ENCODE data around the gene PTPRS. TPM values are rescaled to one million over a fixed set of nuclear protein-coding genes. Genes with fewer than 3 reads are reported as not detected.
"Not testable (repeated sequence)": the region's sequence is repeated elsewhere in the genome, so short reads cannot be mapped to it uniquely, and the experiment has no call there.

The PTPRS gene
- total RNA-seq: 7.4 and 10.3 TPM in 2 replicates

DNA sequence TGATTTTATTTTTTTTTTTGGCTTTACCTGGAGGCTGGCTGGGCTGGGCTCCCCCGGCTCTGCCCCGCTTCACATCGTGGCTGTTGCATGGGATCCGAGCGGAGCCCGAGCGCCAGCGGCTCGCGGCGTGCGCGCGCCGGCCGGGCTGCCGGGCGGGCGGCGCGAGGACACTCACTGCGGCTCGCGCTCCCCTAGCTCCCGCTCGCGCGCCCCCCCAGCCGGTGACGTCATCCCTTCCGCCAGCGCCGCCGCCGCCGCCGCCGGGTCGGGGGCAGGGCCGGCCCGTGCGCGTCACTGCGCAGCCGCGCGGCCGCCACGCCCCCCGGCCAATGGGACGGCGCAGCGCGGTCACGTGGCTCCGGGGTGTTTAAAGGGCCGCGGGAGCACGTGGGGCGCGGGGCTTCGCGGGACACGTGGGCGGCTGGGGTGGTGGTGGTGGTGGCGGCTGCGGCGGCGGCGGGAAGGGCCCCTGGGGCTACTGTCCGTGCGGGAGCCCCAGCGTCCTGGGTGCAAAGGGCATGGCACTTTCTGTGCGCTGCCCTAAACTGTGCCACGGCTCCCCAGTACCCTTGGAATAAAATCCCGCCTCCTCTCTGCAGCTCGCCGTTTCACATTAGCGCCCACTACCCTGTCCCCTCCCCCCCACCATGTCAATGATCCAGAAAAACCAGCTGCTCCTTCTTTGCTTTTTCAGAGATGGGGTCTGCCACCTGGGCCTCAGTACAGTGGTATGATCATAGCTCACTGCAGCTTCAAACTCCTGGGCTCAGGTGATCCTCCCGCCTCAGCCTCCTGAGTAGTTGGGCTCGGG is at the start of gene PTPRS:
TSS of gene PTPRS (minus strand) at position 176 of the 811 bp plus-strand sequence. CDS start 54,672 bp downstream, outside the sequence.
- Histone ChIP-seq H3K36me3 (ENCODE audit: control insufficient read depth, insufficient read depth, low read length) (no peaks in the 10 kb centered on the region), H3K27me3 (ENCODE audit: control insufficient read depth, insufficient read depth, low read length) (peaks cover 21% of the 10 kb centered on the region), H3K4me3 (ENCODE audit: low read depth, low read length) (peak within 1 kb of the TSS; percentile 36)
- no peak for TF ChIP-seq CTCF (IDR thresholded peaks at IDR 0.05; ENCODE audit: insufficient read depth, low read length, severe bottlenecking)
- DNase-seq (ENCODE audit: low read depth): peak; percentile 18
- no peak for FAIRE-seq

GRCh38 chr19:5389353-5389752 is 48.7 kb upstream of the PTPRS start:
- TF ChIP-seq CTCF (IDR thresholded peaks at IDR 0.05; ENCODE audit: insufficient read depth, low read length, severe bottlenecking): no peak
- Histone ChIP-seq H3K4me3 (ENCODE audit: low read depth, low read length) (no peak overlapping the region), H3K27me3 (ENCODE audit: control insufficient read depth, insufficient read depth, low read length) (peaks cover 10% of the 10 kb centered on the region), H3K36me3 (ENCODE audit: control insufficient read depth, insufficient read depth, low read length) (no peaks in the 10 kb centered on the region)
- DNase-seq (ENCODE audit: low read depth): no peak
- no peak for FAIRE-seq

- no peak for TF ChIP-seq CTCF (IDR thresholded peaks at IDR 0.05; ENCODE audit: insufficient read depth, low read length, severe bottlenecking)
- H3K36me3 ChIP-seq (ENCODE audit: control insufficient read depth, insufficient read depth, low read length): no peaks in the 10 kb centered on the region
- H3K4me3 ChIP-seq (ENCODE audit: low read depth, low read length): no peak overlapping the region
- DNase-seq (ENCODE audit: low read depth) (no peak), FAIRE-seq (no peak)
- H3K27me3 ChIP-seq (ENCODE audit: control insufficient read depth, insufficient read depth, low read length): peaks cover 1% of the 10 kb centered on the region
Observed at GRCh38 chr19:5387472-5387871, 46.9 kb upstream of the PTPRS start.

- Histone ChIP-seq H3K27me3 (ENCODE audit: control insufficient read depth, insufficient read depth, low read length) (no peaks in the 10 kb centered on the region), H3K36me3 (ENCODE audit: control insufficient read depth, insufficient read depth, low read length) (no peaks in the 10 kb centered on the region), H3K4me3 (ENCODE audit: low read depth, low read length) (no peak overlapping the region)
- TF ChIP-seq CTCF (IDR thresholded peaks at IDR 0.05; ENCODE audit: insufficient read depth, low read length, severe bottlenecking): no peak
- FAIRE-seq (no peak), DNase-seq (ENCODE audit: low read depth) (no peak)
Observed at GRCh38 chr19:5386841-5387240, 46.2 kb upstream of the PTPRS start.

- not testable (repeated sequence) for FAIRE-seq; DNase-seq (ENCODE audit: low read depth); H3K4me3 ChIP-seq (ENCODE audit: low read depth, low read length); H3K27me3 ChIP-seq (ENCODE audit: control insufficient read depth, insufficient read depth, low read length); H3K36me3 ChIP-seq (ENCODE audit: control insufficient read depth, insufficient read depth, low read length)
Observed at GRCh38 chr19:5381197-5381596, 40.6 kb upstream of the PTPRS start.

DNA sequence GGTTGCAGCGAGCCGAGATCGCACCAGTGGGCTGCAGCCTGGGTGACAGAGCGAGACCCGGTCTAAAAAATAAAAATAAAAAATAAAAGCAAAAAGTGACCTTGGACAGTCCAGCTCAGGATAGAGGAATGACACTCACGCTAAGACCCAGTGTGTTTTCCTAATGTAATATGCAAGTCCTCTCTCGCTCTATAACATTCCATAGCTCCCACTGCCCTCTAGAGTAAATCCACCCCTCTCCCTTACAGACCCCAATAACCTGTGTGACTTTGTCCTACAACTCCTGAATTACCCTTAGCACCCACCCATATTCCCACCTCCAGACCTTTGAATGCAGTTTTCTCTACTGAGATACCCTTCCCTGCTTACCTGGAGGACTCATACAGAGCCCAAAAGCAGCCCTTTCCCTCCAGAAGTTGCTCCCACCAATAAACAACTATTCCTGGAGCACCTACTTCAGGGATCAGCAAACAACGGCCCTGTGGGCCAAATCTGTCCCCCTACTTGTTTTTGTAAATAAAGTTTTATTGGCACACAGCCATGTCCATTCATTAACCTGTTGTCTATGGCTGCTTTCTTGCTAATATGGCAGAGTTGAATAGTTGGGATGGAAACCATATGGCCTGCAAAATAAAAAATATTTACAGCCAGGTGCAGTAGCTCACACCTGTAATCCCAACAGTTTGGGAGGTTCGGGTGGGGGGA is 39.8 kb upstream of the PTPRS start:
- Histone ChIP-seq H3K4me3 (ENCODE audit: low read depth, low read length) (no peak overlapping the region), H3K27me3 (ENCODE audit: control insufficient read depth, insufficient read depth, low read length) (no peaks in the 10 kb centered on the region), H3K36me3 (ENCODE audit: control insufficient read depth, insufficient read depth, low read length) (no peaks in the 10 kb centered on the region)
- DNase-seq (ENCODE audit: low read depth) (no peak), FAIRE-seq (no peak)
- no peak for TF ChIP-seq CTCF (IDR thresholded peaks at IDR 0.05; ENCODE audit: insufficient read depth, low read length, severe bottlenecking)
